ENCODE results near the gene NDUFA12. TPM values are rescaled to one million over a fixed set of nuclear protein-coding genes. Genes with fewer than 3 reads are reported as not detected.

NDUFA12 gene
- total and polyA plus RNA-seq, 2 of the 4 experiments (the other 2 are of a cell fraction): 116 to 135 TPM

GRCh38 chr12:94987801-94988200 is 15.7 kb downstream of the NDUFA12 start:
- Histone ChIP-seq H4K5ac (ENCODE audit: low read depth, low read length) (no peak overlapping the region), H3K36me3 (ENCODE audit: control insufficient read depth, insufficient read depth, low read length) (peaks cover 6% of the 10 kb centered on the region), H2AK5ac (ENCODE audit: low read depth, low read length) (no peak overlapping the region), H3K27ac (ENCODE audit: insufficient read depth, low read length) (no peak overlapping the region), H3K9me3 (ENCODE audit: control insufficient read depth, insufficient read depth, low read length) (no peaks in the 10 kb centered on the region), H2BK5ac (ENCODE audit: low read depth, low read length, poor library complexity, severe bottlenecking) (no peak overlapping the region), H4K8ac (ENCODE audit: low read depth in 2 of 2, low read length in 2 of 2) (no peak overlapping the region), H3K4ac (ENCODE audit: low read depth, low read length) (no peak overlapping the region), H3K4me1 (ENCODE audit: control insufficient read depth, insufficient read depth, low read length) (peaks cover 6% of the 10 kb centered on the region), H3K56ac (ENCODE audit: extremely low read depth, insufficient read depth, low read length) (no peak overlapping the region), H3K9ac (ENCODE audit: low read depth, low read length) (no peak overlapping the region), H2BK20ac (ENCODE audit: low read depth, low read length) (no peak overlapping the region), H2BK120ac (ENCODE audit: low read depth, low read length) (no peak overlapping the region), H3K4me3 (ENCODE audit: insufficient read depth, low read depth, low read length) (no peak overlapping the region), H3K18ac (ENCODE audit: low read depth, low read length) (no peak overlapping the region), H2BK15ac (ENCODE audit: low read depth, low read length) (no peak overlapping the region), H2AK9ac (replicated peaks; ENCODE audit: low read depth, low read length, poor library complexity) (no peak overlapping the region), H3K14ac (replicated peaks; ENCODE audit: low read depth, low read length) (no peak overlapping the region), H3K4me2 (ENCODE audit: low read depth, low read length) (no peak overlapping the region), H4K91ac (ENCODE audit: insufficient read depth, low read depth, low read length) (no peak overlapping the region), H3K23ac (ENCODE audit: low read depth, low read length) (no peak overlapping the region), H3K27me3 (ENCODE audit: control insufficient read depth, insufficient read depth, low read length) (no peaks in the 10 kb centered on the region), H4K20me1 (ENCODE audit: insufficient read depth, low read length) (no peaks in the 10 kb centered on the region; the same call in 1 of the 2 replicates), H3K9me1 (ENCODE audit: insufficient read depth, low read length) (peaks cover 7% of the 10 kb centered on the region; the same call in 1 of the 2 replicates), H3K79me1 (ENCODE audit: low read depth in 1 of 2, low read length in 2 of 2) (peaks cover 26 to 36% of the 10 kb centered on the region in 2 experiments), H2AFZ (replicated peaks; ENCODE audit: low read length, poor library complexity) (no peak overlapping the region)
- 43% methylated on average over 1 of the region's 2 CpGs; no CpG with 5 or more reads in 1 of the 2 experiments for WGBS, 2 experiments (ENCODE audit: extremely low coverage in 2 of 2, insufficient read length in 1 of 2)
- ChIA-PET CTCF (no interaction called here), POLR2A (ENCODE audit: unreplicated experiment) (no interaction called here)
- intact Hi-C loops (cut with micrococcal nuclease) (no loop called here), dilution Hi-C loops (cut with HindIII; ENCODE audit: low sequenced_read_pairs, unreplicated experiment) (no loop called here), in situ Hi-C loops (cut with MboI; ENCODE audit: low sequenced_read_pairs) (no loop called here)
- DNase-seq (no peak), ATAC-seq (ENCODE audit: low read depth) (no peak)
- TF ChIP-seq CEBPB (IDR thresholded peaks at IDR 0.05; ENCODE audit: low read depth, low read length) (no peak), RFX5 (IDR thresholded peaks at IDR 0.05; ENCODE audit: low read depth, low read length) (no peak), NFE2L2 (IDR thresholded peaks at IDR 0.05; ENCODE audit: low read depth, low read length) (no peak), MXI1 (IDR thresholded peaks at IDR 0.05; ENCODE audit: borderline replicate concordance, low read depth, low read length) (no peak), FOS (IDR thresholded peaks at IDR 0.05; ENCODE audit: low read depth, low read length) (no peak)
- no TSS peak for BruUV-seq (replicated peaks)
